ENCODE data around the gene ATP11C. TPM values are rescaled to one million over a fixed set of nuclear protein-coding genes. Genes with fewer than 3 reads are reported as not detected.

ATP11C gene
- polyA plus RNA-seq, 1 donor (not counting 4 experiments of a cell fraction or from before 2014, with no cell fraction given) = 14.0 TPM

- Histone ChIP-seq H3K36me3 (ENCODE audit: control insufficient read depth in 2 of 2, extremely low read depth in 1 of 2, insufficient read depth in 2 of 2, low read length in 2 of 2) (no peaks in the 10 kb centered on the region), H3K4me2 (ENCODE audit: control insufficient read depth, extremely low read depth, insufficient read depth, low read depth, low read length) (no peak overlapping the region), H3K9me3 (ENCODE audit: control insufficient read depth, low read depth, low read length) (no peaks in the 10 kb centered on the region), H3K79me2 (ENCODE audit: control insufficient read depth, insufficient read depth, low read length) (no peaks in the 10 kb centered on the region), H4K20me1 (ENCODE audit: control insufficient read depth, extremely low read depth, insufficient read depth, low read length) (no peaks in the 10 kb centered on the region), H3K9me1 (ENCODE audit: control insufficient read depth, extremely low read depth, insufficient read depth, low read length) (no peaks in the 10 kb centered on the region), H3K27ac (ENCODE audit: control insufficient read depth, insufficient read depth, low read length) (no peak overlapping the region), H3K27me3 (ENCODE audit: control insufficient read depth, extremely low read depth, insufficient read depth, low read length) (no peaks in the 10 kb centered on the region), H3K4me3 (ENCODE audit: control insufficient read depth in 2 of 3, extremely low read depth in 1 of 3, insufficient read depth in 2 of 3, low read depth in 1 of 3, low read length in 3 of 3) (no peak overlapping the region), H3K9ac (ENCODE audit: control insufficient read depth, extremely low read depth, insufficient read depth, low read length) (no peak overlapping the region), H2AFZ (ENCODE audit: control insufficient read depth, low read length) (no peak overlapping the region), H3K4me1 (ENCODE audit: control insufficient read depth, extremely low read depth, insufficient read depth, low read length) (peaks cover 1% of the 10 kb centered on the region)
- FAIRE-seq = no peak
- TF ChIP-seq, protein P1, sequence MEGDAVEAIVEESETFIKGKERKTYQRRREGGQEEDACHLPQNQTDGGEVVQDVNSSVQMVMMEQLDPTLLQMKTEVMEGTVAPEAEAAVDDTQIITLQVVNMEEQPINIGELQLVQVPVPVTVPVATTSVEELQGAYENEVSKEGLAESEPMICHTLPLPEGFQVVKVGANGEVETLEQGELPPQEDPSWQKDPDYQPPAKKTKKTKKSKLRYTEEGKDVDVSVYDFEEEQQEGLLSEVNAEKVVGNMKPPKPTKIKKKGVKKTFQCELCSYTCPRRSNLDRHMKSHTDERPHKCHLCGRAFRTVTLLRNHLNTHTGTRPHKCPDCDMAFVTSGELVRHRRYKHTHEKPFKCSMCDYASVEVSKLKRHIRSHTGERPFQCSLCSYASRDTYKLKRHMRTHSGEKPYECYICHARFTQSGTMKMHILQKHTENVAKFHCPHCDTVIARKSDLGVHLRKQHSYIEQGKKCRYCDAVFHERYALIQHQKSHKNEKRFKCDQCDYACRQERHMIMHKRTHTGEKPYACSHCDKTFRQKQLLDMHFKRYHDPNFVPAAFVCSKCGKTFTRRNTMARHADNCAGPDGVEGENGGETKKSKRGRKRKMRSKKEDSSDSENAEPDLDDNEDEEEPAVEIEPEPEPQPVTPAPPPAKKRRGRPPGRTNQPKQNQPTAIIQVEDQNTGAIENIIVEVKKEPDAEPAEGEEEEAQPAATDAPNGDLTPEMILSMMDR (optimal IDR thresholded peaks at IDR 0.05 in 1 of 3, IDR thresholded peaks at IDR 0.05 in 1 of 3, conservative IDR thresholded peaks at IDR 0.05 in 1 of 3; ENCODE audit: extremely low read depth in 1 of 3, insufficient read depth in 2 of 3, low read length in 3 of 3) = no peak
- no peak for TF ChIP-seq EZH2 (IDR thresholded peaks at IDR 0.05; ENCODE audit: low read length)
- no peak for DNase-seq (ENCODE audit: low read depth, low spot score)
- dilution Hi-C loops (cut with MboI; ENCODE audit: extremely low pct_ligation_motif_present, low sequenced_read_pairs) = no loop called here
Measured at GRCh38 chrX:139831675-139832456, 101.0 kb downstream of the ATP11C start.

DNA sequence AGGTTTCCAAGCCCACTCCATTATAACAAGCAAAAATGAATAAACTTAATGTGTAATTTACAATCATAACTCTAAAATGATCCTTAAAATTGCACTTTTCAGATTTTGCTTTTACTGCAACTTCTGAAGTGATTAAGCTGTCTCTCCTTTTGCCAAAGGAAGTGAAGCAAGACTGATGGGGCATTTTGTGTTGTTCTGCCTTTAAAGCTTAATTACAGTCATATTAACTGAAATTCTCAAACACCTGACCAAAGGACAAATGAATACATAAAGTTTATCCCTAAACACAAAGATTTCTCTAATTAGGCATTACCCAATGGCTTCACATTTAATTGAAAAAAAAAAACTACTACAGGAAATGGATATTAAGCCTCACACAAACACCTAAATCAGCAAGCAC lies 101.8 kb downstream of the ATP11C start:
- Histone ChIP-seq H3K27ac (ENCODE audit: control insufficient read depth, insufficient read depth, low read length) (no peak overlapping the region), H3K79me2 (ENCODE audit: control insufficient read depth, insufficient read depth, low read length) (no peaks in the 10 kb centered on the region), H3K4me1 (ENCODE audit: control insufficient read depth, extremely low read depth, insufficient read depth, low read length) (peaks cover 6% of the 10 kb centered on the region), H3K9me3 (ENCODE audit: control insufficient read depth, low read depth, low read length) (no peaks in the 10 kb centered on the region), H2AFZ (ENCODE audit: control insufficient read depth, low read length) (no peak overlapping the region), H3K9me1 (ENCODE audit: control insufficient read depth, extremely low read depth, insufficient read depth, low read length) (no peaks in the 10 kb centered on the region), H3K4me2 (ENCODE audit: control insufficient read depth, extremely low read depth, insufficient read depth, low read depth, low read length) (no peak overlapping the region), H3K36me3 (ENCODE audit: control insufficient read depth in 2 of 2, extremely low read depth in 1 of 2, insufficient read depth in 2 of 2, low read length in 2 of 2) (no peaks in the 10 kb centered on the region), H3K27me3 (ENCODE audit: control insufficient read depth, extremely low read depth, insufficient read depth, low read length) (no peaks in the 10 kb centered on the region), H3K4me3 (ENCODE audit: control insufficient read depth in 2 of 3, extremely low read depth in 1 of 3, insufficient read depth in 2 of 3, low read depth in 1 of 3, low read length in 3 of 3) (no peak overlapping the region), H3K9ac (ENCODE audit: control insufficient read depth, extremely low read depth, insufficient read depth, low read length) (no peak overlapping the region), H4K20me1 (ENCODE audit: control insufficient read depth, extremely low read depth, insufficient read depth, low read length) (no peaks in the 10 kb centered on the region)
- dilution Hi-C loops (cut with MboI; ENCODE audit: extremely low pct_ligation_motif_present, low sequenced_read_pairs) = no loop called here
- no peak for DNase-seq (ENCODE audit: low read depth, low spot score)
- no peak for FAIRE-seq
- TF ChIP-seq, protein P1 (optimal IDR thresholded peaks at IDR 0.05 in 1 of 3, IDR thresholded peaks at IDR 0.05 in 1 of 3, conservative IDR thresholded peaks at IDR 0.05 in 1 of 3; ENCODE audit: extremely low read depth in 1 of 3, insufficient read depth in 2 of 3, low read length in 3 of 3) = no peak
- TF ChIP-seq EZH2 (IDR thresholded peaks at IDR 0.05; ENCODE audit: low read length) = no peak

All from keratinocyte (primary cell).